K562 (cell line): ENCODE results near the gene SERP1. TPM values are rescaled to one million over a fixed set of nuclear protein-coding genes. Genes with fewer than 3 reads are reported as not detected.

Experiments
- DMBX1 ChIP-seq: fragments of 250-450 bp; sonication (Bioruptor Pico); IDR thresholded peaks from 2 replicates; pipeline ENCODE4 v1.8.0; 2022; ENCODE audit warnings: inconsistent platforms, mild to moderate bottlenecking, moderate library complexity, borderline replicate concordance
- RB1 ChIP-seq: fragments of 450-650 bp; IDR thresholded peaks from 2 replicates; pipeline ENCODE4 v1.6.1; 2017; ENCODE audit warnings: low read depth, mild to moderate bottlenecking
- TEAD2 ChIP-seq: fragments of 450-650 bp; IDR thresholded peaks from 2 replicates; pipeline ENCODE4 v1.6.1; 2016; ENCODE audit warnings: missing genetic modification characterization, control low read depth, missing compliant biosample characterization
- ZNF586 ChIP-seq: fragments of 450-650 bp; formaldehyde crosslinking; conservative IDR thresholded peaks from 2 replicates; pipeline ENCODE4 v1.4.0; 2020; ENCODE audit warnings: mild to moderate bottlenecking, moderate library complexity
- ZNF589 ChIP-seq: fragments of 200-800 bp; sonication (Bioruptor generic); IDR thresholded peaks from 2 replicates; pipeline ENCODE4 v1.6.1; 2016; ENCODE audit warnings: low read depth, missing genetic modification characterization, missing compliant biosample characterization
- polyA plus RNA-seq, 8 experiments: library from polyadenylated mRNA; depleted of rRNA in 4 of 8; stranded (reverse) in 5 of 8; unstranded in 3 of 8; fragments of >200 nt; fragmentation: Nextera tagmentation in 2 of 8; fragmentation: Illumina TruSeq in 1 of 8; extraction: Ambion mirVana in 2 of 8; extraction: Trizol in 1 of 8; gene quantifications; 2 replicates each; pipeline versions ENCODE4 v1.2.1 to v1.2.3, GENCODE V29; 2011 to 2014; ENCODE audit warnings: inconsistent platforms in 1 of 8, missing spikeins in 1 of 8
- total RNA-seq, 7 experiments: library from RNA; depleted of rRNA in 6 of 7; stranded (reverse); fragments of >200 nt in 6 of 7; fragmentation: Illumina TruSeq in 2 of 7; extraction: Trizol in 2 of 7; gene quantifications; 2 replicates each; pipeline versions ENCODE4 v1.2.1 to v1.2.3, GENCODE V29; 2011 to 2021; ENCODE audit warnings: low replicate concordance in 1 of 7
- TF ChIP-seq, protein P1 (sequence below): fragments of 450-650 bp; IDR thresholded peaks from 2 replicates; pipeline ENCODE4 v1.6.1; 2016; ENCODE audit warnings: mild to moderate bottlenecking, moderate library complexity
- TF ChIP-seq, protein P2 (sequence below): conservative IDR thresholded peaks from 2 replicates; pipeline ENCODE4 v1.6.1; 2011; ENCODE audit warnings: low read depth, mild to moderate bottlenecking, low read length; ENCODE audit not compliant: control insufficient read depth
- TF ChIP-seq, protein P3 (sequence below), 2 experiments: IDR thresholded peaks; 2 replicates each; pipeline ENCODE4 v1.6.1; 2012; ENCODE audit warnings: improper control_type of control experiment in 2 of 2, low read depth in 2 of 2, low read length in 2 of 2, borderline replicate concordance in 1 of 2

SERP1 gene
- total and polyA plus RNA-seq, 9 of the 15 experiments (the other 6 are each of a cell fraction or from before 2014, with no cell fraction given), result 38.6 to 443 (median 121) TPM

DNA sequence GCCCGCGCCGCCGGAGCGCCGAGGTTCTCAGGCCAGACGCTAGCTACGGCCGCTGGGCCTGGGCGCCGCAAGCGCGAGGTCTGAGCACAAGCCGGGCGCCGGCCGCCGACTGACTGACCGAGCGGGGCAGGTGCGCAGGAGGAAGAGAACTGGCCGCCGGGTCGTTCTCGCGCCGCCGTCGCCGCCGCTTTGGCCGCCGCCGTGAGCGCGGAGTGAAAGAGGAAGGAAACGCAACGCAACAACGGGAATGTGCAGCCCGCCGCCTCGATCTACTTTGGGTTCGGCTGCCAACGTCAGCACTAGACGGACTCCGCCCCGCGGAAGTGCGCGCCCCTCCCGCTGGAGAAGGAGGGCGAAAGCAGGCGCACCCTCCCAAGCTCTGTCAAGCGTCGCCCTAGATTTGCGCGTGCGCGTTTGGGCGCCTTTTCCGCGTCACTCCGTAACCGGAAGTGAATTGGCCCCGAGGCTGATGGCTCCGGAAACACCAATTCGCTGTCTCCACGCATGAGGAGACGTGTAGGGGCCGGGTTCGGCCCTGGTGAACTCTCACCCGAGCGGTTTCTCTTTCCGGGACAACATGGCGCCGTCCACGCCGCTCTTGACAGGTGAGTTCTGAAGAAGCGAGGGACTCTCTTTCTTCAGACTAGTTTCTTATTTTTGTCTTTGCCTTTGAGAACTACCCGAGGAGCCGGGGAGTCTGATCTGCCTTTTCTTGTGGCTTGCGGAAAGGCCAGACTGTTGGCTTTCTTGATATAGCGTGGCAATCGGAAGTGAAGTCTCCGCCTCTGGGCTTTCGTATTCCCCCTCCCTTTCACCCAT, at the start of gene SERP1, which contains the start of gene EIF2A (continued):
- TF ChIP-seq, protein P1, sequence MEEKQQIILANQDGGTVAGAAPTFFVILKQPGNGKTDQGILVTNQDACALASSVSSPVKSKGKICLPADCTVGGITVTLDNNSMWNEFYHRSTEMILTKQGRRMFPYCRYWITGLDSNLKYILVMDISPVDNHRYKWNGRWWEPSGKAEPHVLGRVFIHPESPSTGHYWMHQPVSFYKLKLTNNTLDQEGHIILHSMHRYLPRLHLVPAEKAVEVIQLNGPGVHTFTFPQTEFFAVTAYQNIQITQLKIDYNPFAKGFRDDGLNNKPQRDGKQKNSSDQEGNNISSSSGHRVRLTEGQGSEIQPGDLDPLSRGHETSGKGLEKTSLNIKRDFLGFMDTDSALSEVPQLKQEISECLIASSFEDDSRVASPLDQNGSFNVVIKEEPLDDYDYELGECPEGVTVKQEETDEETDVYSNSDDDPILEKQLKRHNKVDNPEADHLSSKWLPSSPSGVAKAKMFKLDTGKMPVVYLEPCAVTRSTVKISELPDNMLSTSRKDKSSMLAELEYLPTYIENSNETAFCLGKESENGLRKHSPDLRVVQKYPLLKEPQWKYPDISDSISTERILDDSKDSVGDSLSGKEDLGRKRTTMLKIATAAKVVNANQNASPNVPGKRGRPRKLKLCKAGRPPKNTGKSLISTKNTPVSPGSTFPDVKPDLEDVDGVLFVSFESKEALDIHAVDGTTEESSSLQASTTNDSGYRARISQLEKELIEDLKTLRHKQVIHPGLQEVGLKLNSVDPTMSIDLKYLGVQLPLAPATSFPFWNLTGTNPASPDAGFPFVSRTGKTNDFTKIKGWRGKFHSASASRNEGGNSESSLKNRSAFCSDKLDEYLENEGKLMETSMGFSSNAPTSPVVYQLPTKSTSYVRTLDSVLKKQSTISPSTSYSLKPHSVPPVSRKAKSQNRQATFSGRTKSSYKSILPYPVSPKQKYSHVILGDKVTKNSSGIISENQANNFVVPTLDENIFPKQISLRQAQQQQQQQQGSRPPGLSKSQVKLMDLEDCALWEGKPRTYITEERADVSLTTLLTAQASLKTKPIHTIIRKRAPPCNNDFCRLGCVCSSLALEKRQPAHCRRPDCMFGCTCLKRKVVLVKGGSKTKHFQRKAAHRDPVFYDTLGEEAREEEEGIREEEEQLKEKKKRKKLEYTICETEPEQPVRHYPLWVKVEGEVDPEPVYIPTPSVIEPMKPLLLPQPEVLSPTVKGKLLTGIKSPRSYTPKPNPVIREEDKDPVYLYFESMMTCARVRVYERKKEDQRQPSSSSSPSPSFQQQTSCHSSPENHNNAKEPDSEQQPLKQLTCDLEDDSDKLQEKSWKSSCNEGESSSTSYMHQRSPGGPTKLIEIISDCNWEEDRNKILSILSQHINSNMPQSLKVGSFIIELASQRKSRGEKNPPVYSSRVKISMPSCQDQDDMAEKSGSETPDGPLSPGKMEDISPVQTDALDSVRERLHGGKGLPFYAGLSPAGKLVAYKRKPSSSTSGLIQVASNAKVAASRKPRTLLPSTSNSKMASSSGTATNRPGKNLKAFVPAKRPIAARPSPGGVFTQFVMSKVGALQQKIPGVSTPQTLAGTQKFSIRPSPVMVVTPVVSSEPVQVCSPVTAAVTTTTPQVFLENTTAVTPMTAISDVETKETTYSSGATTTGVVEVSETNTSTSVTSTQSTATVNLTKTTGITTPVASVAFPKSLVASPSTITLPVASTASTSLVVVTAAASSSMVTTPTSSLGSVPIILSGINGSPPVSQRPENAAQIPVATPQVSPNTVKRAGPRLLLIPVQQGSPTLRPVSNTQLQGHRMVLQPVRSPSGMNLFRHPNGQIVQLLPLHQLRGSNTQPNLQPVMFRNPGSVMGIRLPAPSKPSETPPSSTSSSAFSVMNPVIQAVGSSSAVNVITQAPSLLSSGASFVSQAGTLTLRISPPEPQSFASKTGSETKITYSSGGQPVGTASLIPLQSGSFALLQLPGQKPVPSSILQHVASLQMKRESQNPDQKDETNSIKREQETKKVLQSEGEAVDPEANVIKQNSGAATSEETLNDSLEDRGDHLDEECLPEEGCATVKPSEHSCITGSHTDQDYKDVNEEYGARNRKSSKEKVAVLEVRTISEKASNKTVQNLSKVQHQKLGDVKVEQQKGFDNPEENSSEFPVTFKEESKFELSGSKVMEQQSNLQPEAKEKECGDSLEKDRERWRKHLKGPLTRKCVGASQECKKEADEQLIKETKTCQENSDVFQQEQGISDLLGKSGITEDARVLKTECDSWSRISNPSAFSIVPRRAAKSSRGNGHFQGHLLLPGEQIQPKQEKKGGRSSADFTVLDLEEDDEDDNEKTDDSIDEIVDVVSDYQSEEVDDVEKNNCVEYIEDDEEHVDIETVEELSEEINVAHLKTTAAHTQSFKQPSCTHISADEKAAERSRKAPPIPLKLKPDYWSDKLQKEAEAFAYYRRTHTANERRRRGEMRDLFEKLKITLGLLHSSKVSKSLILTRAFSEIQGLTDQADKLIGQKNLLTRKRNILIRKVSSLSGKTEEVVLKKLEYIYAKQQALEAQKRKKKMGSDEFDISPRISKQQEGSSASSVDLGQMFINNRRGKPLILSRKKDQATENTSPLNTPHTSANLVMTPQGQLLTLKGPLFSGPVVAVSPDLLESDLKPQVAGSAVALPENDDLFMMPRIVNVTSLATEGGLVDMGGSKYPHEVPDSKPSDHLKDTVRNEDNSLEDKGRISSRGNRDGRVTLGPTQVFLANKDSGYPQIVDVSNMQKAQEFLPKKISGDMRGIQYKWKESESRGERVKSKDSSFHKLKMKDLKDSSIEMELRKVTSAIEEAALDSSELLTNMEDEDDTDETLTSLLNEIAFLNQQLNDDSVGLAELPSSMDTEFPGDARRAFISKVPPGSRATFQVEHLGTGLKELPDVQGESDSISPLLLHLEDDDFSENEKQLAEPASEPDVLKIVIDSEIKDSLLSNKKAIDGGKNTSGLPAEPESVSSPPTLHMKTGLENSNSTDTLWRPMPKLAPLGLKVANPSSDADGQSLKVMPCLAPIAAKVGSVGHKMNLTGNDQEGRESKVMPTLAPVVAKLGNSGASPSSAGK, result no peak
- TF ChIP-seq DMBX1 (CRISPR knock-in tag) (no peak), TEAD2 (tag) (no peak), ZNF589 (CRISPR knock-in tag) (no peak), RB1 (peak; percentile 68; the same call in 1 of the 2 replicates), ZNF586 (CRISPR knock-in tag) (no peak)
- TF ChIP-seq, protein P2, sequence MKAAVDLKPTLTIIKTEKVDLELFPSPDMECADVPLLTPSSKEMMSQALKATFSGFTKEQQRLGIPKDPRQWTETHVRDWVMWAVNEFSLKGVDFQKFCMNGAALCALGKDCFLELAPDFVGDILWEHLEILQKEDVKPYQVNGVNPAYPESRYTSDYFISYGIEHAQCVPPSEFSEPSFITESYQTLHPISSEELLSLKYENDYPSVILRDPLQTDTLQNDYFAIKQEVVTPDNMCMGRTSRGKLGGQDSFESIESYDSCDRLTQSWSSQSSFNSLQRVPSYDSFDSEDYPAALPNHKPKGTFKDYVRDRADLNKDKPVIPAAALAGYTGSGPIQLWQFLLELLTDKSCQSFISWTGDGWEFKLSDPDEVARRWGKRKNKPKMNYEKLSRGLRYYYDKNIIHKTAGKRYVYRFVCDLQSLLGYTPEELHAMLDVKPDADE, result peak; percentile 94
- TF ChIP-seq, protein P3, sequence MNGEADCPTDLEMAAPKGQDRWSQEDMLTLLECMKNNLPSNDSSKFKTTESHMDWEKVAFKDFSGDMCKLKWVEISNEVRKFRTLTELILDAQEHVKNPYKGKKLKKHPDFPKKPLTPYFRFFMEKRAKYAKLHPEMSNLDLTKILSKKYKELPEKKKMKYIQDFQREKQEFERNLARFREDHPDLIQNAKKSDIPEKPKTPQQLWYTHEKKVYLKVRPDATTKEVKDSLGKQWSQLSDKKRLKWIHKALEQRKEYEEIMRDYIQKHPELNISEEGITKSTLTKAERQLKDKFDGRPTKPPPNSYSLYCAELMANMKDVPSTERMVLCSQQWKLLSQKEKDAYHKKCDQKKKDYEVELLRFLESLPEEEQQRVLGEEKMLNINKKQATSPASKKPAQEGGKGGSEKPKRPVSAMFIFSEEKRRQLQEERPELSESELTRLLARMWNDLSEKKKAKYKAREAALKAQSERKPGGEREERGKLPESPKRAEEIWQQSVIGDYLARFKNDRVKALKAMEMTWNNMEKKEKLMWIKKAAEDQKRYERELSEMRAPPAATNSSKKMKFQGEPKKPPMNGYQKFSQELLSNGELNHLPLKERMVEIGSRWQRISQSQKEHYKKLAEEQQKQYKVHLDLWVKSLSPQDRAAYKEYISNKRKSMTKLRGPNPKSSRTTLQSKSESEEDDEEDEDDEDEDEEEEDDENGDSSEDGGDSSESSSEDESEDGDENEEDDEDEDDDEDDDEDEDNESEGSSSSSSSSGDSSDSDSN (IDR thresholded peaks at IDR 0.05; ENCODE audit: borderline replicate concordance in 1 of 2, low read depth in 2 of 2, low read length in 2 of 2), result peak in 1 of 2 experiments; percentile 89; a peak in 2 of 4 replicates
